NCI-H226 (cell line): ENCODE data around the gene DCDC2.
"Not testable (repeated sequence)": the region's sequence is repeated elsewhere in the genome, so short reads cannot be mapped to it uniquely, and the experiment has no call there.

Source experiments
- DNase-seq: peaks from one replicate; pipeline ENCODE4 v3.0.0-alpha.2; 2015

The DCDC2 gene

GRCh38 chr6:24255676-24256075 lies 102.2 kb downstream of the DCDC2 start:
- no peak for DNase-seq

- DNase-seq = no peak
Measured at GRCh38 chr6:24253360-24253759, 104.5 kb downstream of the DCDC2 start.

GRCh38 chr6:24252280-24252679 lies 105.6 kb downstream of the DCDC2 start:
- no peak for DNase-seq

GRCh38 chr6:24251339-24251738 lies 106.5 kb downstream of the DCDC2 start:
- DNase-seq = no peak

- no peak for DNase-seq
Measured at GRCh38 chr6:24249926-24250325, 107.9 kb downstream of the DCDC2 start.

- DNase-seq = no peak
Measured at GRCh38 chr6:24245275-24245674, 112.6 kb downstream of the DCDC2 start.

GRCh38 chr6:24242924-24243323 lies 114.9 kb downstream of the DCDC2 start:
- no peak for DNase-seq

- DNase-seq = not testable (repeated sequence)
Measured at GRCh38 chr6:24241779-24242178, 116.1 kb downstream of the DCDC2 start.

GRCh38 chr6:24240943-24241342 lies 116.9 kb downstream of the DCDC2 start:
- no peak for DNase-seq

GRCh38 chr6:24240380-24240928 lies 117.4 kb downstream of the DCDC2 start:
- no peak for DNase-seq

- DNase-seq = no peak
Measured at GRCh38 chr6:24238700-24239099, 119.2 kb downstream of the DCDC2 start.

- not testable (repeated sequence) for DNase-seq
Measured at GRCh38 chr6:24236779-24237178, 121.1 kb downstream of the DCDC2 start.

- DNase-seq = no peak
Measured at GRCh38 chr6:24233813-24234442, 123.9 kb downstream of the DCDC2 start.

- DNase-seq = no peak
Measured at GRCh38 chr6:24231438-24231977, 126.4 kb downstream of the DCDC2 start.

GRCh38 chr6:24229696-24230405 lies 128.0 kb downstream of the DCDC2 start:
- DNase-seq = no peak

- no peak for DNase-seq
Measured at GRCh38 chr6:24228681-24229255, 129.1 kb downstream of the DCDC2 start.

- DNase-seq = no peak
Measured at GRCh38 chr6:24228123-24228522, 129.7 kb downstream of the DCDC2 start.

- no peak for DNase-seq
Measured at GRCh38 chr6:24227556-24227955, 130.3 kb downstream of the DCDC2 start.

GRCh38 chr6:24226541-24226940 lies 131.3 kb downstream of the DCDC2 start:
- DNase-seq = no peak

- DNase-seq = no peak
Measured at GRCh38 chr6:24225838-24226237, 132.0 kb downstream of the DCDC2 start.

GRCh38 chr6:24223115-24223919 lies 134.5 kb downstream of the DCDC2 start:
- DNase-seq = no peak

GRCh38 chr6:24219670-24220069 lies 138.2 kb downstream of the DCDC2 start:
- DNase-seq = no peak

GRCh38 chr6:24214984-24215383 lies 142.9 kb downstream of the DCDC2 start:
- DNase-seq = no peak
